Activated CD4-positive, alpha-beta T cell treated with anti-CD3 and anti-CD28 coated beads for 1 hour (primary cell): ENCODE measurements around the gene PRMT6.

Source experiments
- DNase-seq: peaks from one replicate; pipeline ENCODE4 v3.0.0-alpha.2; 2020

Gene PRMT6

GRCh38 chr1:107095647-107096046, 39.2 kb downstream of the PRMT6 start:
- no peak for DNase-seq

GRCh38 chr1:107096690-107097089, 40.2 kb downstream of the PRMT6 start:
- DNase-seq = no peak

DNA sequence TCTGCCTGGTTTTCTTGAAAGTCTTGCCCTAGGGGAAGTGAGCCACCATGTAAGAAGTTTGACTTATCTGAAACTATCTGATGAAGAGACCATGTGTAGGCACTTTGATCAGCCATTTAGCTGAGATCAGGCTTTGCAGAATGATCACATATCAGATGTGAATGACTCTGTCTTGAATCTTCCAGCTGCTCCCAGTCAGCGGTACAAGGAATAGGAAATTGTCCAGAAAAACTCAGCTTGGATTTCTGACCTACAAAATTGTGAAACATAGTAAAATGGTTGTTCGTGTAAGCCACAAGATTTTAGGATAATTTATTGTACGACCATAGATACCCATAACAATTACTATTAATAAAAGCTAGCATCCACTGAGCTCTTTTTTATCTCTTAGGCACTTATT, 42.5 kb downstream of the PRMT6 start:
- DNase-seq = no peak

DNA sequence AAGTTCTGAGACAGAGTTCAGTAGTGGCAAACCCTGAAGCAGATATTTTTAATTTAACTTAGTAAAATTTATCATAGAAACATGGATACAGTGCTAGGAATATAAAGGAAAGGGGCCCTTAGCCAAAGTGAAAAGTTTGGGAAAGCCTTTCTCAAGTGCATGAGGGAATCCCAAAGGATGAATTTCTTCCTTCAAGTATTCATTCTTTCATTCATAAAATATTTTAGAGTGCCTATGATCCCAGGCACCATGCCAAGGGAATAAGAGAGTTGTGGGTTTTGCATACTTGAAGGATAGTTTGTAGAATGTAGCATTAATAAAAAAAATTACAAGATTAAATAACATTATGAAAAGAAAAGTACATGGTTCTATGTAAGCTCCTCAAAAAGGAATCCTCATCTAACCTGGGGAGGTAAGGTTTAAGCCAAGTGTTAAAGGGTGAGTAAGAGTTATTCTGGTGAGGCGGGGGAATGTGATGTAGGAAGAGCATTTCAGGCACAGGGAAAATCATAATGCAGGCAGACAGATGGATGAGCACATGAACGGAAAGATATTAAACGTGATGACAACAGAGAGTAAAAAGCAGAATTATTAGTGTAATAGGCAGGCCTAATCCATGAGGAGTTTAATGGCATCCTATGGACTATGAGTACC, 44.0 kb downstream of the PRMT6 start:
- no peak for DNase-seq

DNA sequence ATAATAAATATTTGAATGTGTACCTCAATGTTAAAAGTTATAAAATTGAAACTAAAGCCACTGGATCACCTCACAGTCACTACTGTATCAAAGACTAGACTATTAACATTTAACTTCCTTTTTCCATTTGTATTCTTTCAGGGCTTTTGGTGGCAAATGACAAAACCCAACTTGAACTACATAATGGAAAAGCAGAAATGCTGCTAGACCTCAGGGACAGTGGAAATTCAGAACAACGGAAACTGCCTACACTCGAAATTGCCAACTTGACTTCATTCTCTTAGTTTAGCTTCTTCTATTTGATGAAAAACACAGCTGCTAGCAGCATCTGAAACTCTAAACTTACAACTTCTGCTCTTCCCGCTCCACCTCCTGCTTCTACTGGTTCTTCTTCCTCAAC, 49.4 kb downstream of the PRMT6 start:
- DNase-seq = no peak
